IPS-15b (cell line): Measurements from ENCODE around the gene FGD1.

ENCODE experiments used
- H3K27me3 ChIP-seq: one replicate; pipeline ENCODE4 v1.6.1; 2013; ENCODE audit warnings: low read length; ENCODE audit not compliant: control insufficient read depth, insufficient read depth
- H3K36me3 ChIP-seq: one replicate; pipeline ENCODE4 v1.6.1; 2013; ENCODE audit warnings: low read length; ENCODE audit not compliant: control insufficient read depth, insufficient read depth
- H3K4me1 ChIP-seq: one replicate; pipeline ENCODE4 v1.6.1; 2013; ENCODE audit warnings: mild to moderate bottlenecking, low read length; ENCODE audit not compliant: control insufficient read depth, insufficient read depth
- H3K4me3 ChIP-seq: one replicate; pipeline ENCODE4 v1.5.1; 2013; ENCODE audit warnings: low read depth, low read length
- H3K9ac ChIP-seq: one replicate; pipeline ENCODE4 v1.6.1; 2013; ENCODE audit warnings: low read depth, mild to moderate bottlenecking, low read length
- H3K9me3 ChIP-seq: one replicate; pipeline ENCODE4 v1.6.1; 2013; ENCODE audit warnings: mild to moderate bottlenecking, low read length; ENCODE audit not compliant: control insufficient read depth, insufficient read depth

Gene FGD1

GRCh38 chrX:54419559-54420302 is 76.3 kb downstream of the FGD1 start:
- Histone ChIP-seq H3K9ac (no peak overlapping the region), H3K4me3 (no peak overlapping the region), H3K4me1 (no peaks in the 10 kb centered on the region), H3K36me3 (no peaks in the 10 kb centered on the region), H3K9me3 (no peaks in the 10 kb centered on the region), H3K27me3 (no peaks in the 10 kb centered on the region)

- H3K9ac ChIP-seq: no peak overlapping the region
- H3K36me3 ChIP-seq: no peaks in the 10 kb centered on the region
- no peaks in the 10 kb centered on the region for H3K9me3 ChIP-seq
- no peak overlapping the region for H3K4me3 ChIP-seq
- H3K27me3 ChIP-seq: no peaks in the 10 kb centered on the region
- H3K4me1 ChIP-seq: no peaks in the 10 kb centered on the region
Observed at GRCh38 chrX:54416965-54417364, 79.1 kb downstream of the FGD1 start.

- Histone ChIP-seq H3K27me3 (no peaks in the 10 kb centered on the region), H3K9me3 (no peaks in the 10 kb centered on the region), H3K9ac (no peak overlapping the region), H3K36me3 (no peaks in the 10 kb centered on the region), H3K4me1 (no peaks in the 10 kb centered on the region), H3K4me3 (peak overlapping the region; percentile 26)
Observed at GRCh38 chrX:54415534-54416350, 80.3 kb downstream of the FGD1 start.

GRCh38 chrX:54413753-54414152 is 82.3 kb downstream of the FGD1 start:
- H3K36me3 ChIP-seq: no peaks in the 10 kb centered on the region
- H3K4me3 ChIP-seq: no peak overlapping the region
- H3K27me3 ChIP-seq: no peaks in the 10 kb centered on the region
- H3K9ac ChIP-seq: no peak overlapping the region
- no peaks in the 10 kb centered on the region for H3K4me1 ChIP-seq
- no peaks in the 10 kb centered on the region for H3K9me3 ChIP-seq

- no peaks in the 10 kb centered on the region for H3K36me3 ChIP-seq
- H3K4me1 ChIP-seq: no peaks in the 10 kb centered on the region
- H3K27me3 ChIP-seq: no peaks in the 10 kb centered on the region
- no peak overlapping the region for H3K4me3 ChIP-seq
- H3K9ac ChIP-seq: no peak overlapping the region
- no peaks in the 10 kb centered on the region for H3K9me3 ChIP-seq
Observed at GRCh38 chrX:54411732-54412131, 84.3 kb downstream of the FGD1 start.

- Histone ChIP-seq H3K9me3 (no peaks in the 10 kb centered on the region), H3K36me3 (no peaks in the 10 kb centered on the region), H3K9ac (no peak overlapping the region), H3K27me3 (no peaks in the 10 kb centered on the region), H3K4me3 (no peak overlapping the region), H3K4me1 (no peaks in the 10 kb centered on the region)
Observed at GRCh38 chrX:54407266-54407665, 88.8 kb downstream of the FGD1 start.

GRCh38 chrX:54397113-54397512 is 98.9 kb downstream of the FGD1 start:
- no peaks in the 10 kb centered on the region for H3K9me3 ChIP-seq
- H3K36me3 ChIP-seq: no peaks in the 10 kb centered on the region
- H3K9ac ChIP-seq: no peak overlapping the region
- H3K4me3 ChIP-seq: no peak overlapping the region
- H3K27me3 ChIP-seq: no peaks in the 10 kb centered on the region
- no peaks in the 10 kb centered on the region for H3K4me1 ChIP-seq
